ENCODE results near the gene SORCS1.

DNA sequence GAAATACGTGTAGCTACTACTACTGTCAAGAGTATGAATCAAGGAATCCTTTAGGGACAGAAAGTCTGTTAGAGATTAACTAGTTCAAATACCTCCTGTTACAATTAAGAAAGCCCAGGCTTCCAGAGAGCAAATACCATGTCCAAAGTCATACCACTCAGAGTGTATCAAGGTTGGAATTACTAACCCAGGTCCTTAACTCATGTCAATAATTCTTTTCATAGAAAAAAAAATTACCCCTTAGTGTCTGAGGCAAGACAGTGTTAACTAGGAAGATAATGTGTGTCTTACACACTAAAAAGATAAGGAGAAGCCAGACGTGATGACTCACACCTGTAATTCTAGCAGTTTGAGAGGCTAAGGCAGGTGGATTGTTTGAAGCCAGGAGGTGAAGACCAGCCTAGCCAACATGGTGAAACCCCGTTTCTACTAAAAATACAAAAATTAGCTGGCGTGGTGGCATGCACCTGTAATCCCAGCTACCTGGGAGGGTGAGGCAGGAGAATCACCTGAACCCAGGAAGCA is 423.4 kb downstream of the SORCS1 start:
- TF ChIP-seq POLR2AphosphoS5 (IDR thresholded peaks at IDR 0.05; ENCODE audit: borderline replicate concordance, low read depth, low read length) (no peak), EZH2 (IDR thresholded peaks at IDR 0.05) (no peak)
